Fibroblast of lung (primary cell): ENCODE data around the gene SERPINB1. TPM values are rescaled to one million over a fixed set of nuclear protein-coding genes. Genes with fewer than 3 reads are reported as not detected.

Experiments used
- DNase-seq, 2 donors: peaks; one replicate each; pipeline versions ENCODE4 v3.0.0 to v3.0.0-alpha.2; 2010; ENCODE audit warnings: low read depth in 2 of 2
- H2AFZ ChIP-seq: 2 replicates; pipeline ENCODE4 v1.5.1; 2012; ENCODE audit warnings: low read length, control low read depth, inconsistent platforms
- H3K27ac ChIP-seq: 2 replicates; pipeline ENCODE4 v1.5.1; 2011; ENCODE audit warnings: low read length, control low read depth; ENCODE audit not compliant: insufficient read depth
- H3K27me3 ChIP-seq: 2 replicates; pipeline ENCODE4 v1.5.1; 2011; ENCODE audit warnings: mild to moderate bottlenecking, low read length; ENCODE audit not compliant: control insufficient read depth, insufficient read depth
- H3K36me3 ChIP-seq: 2 replicates; pipeline ENCODE4 v1.5.1; 2011; ENCODE audit warnings: low read length; ENCODE audit not compliant: control insufficient read depth, insufficient read depth
- H3K4me1 ChIP-seq: 2 replicates; pipeline ENCODE4 v1.5.1; 2011; ENCODE audit warnings: low read length; ENCODE audit not compliant: control insufficient read depth, insufficient read depth; ENCODE audit errors: extremely low read depth
- H3K4me2 ChIP-seq: 2 replicates; pipeline ENCODE4 v1.5.1; 2011; ENCODE audit warnings: low read length, control low read depth; ENCODE audit not compliant: insufficient read depth; ENCODE audit errors: extremely low read depth
- H3K4me3 ChIP-seq, 4 experiments: fragments of 200-600 bp in 1 of 4; sonication (generic) in 1 of 4; replicated peaks in 1 of 4; 2 replicates each; pipeline ENCODE4 v1.5.1; 2011 to 2016; ENCODE audit warnings: low read length in 4 of 4, low read depth in 3 of 4, mild to moderate bottlenecking in 3 of 4, control low read depth in 2 of 4, inconsistent platforms in 1 of 4, mixed read lengths in 1 of 4; ENCODE audit not compliant: insufficient read depth in 1 of 4; ENCODE audit errors: control extremely low read depth in 1 of 4
- H3K79me2 ChIP-seq: 2 replicates; pipeline ENCODE4 v1.5.1; 2012; ENCODE audit warnings: mild to moderate bottlenecking, low read length, inconsistent platforms; ENCODE audit not compliant: control insufficient read depth, insufficient read depth
- H3K9ac ChIP-seq: 2 replicates; pipeline ENCODE4 v1.5.1; 2011; ENCODE audit warnings: mild to moderate bottlenecking, low read length, control low read depth; ENCODE audit not compliant: insufficient read depth
- H3K9me3 ChIP-seq: 2 replicates; pipeline ENCODE4 v1.5.1; 2012; ENCODE audit warnings: low read depth, low read length; ENCODE audit not compliant: control insufficient read depth, insufficient read depth
- H4K20me1 ChIP-seq: 2 replicates; pipeline ENCODE4 v1.5.1; 2011; ENCODE audit warnings: low read length; ENCODE audit not compliant: control insufficient read depth, insufficient read depth; ENCODE audit errors: extremely low read depth
- EZH2 ChIP-seq: IDR thresholded peaks from 2 replicates; pipeline ENCODE4 v1.5.1; 2012; ENCODE audit warnings: low read length, control low read depth, mild to moderate bottlenecking; ENCODE audit errors: missing control alignments
- polyA plus RNA-seq, 2 donors: library from polyadenylated mRNA; depleted of rRNA in 1 of 2; stranded (reverse) in 1 of 2; unstranded in 1 of 2; fragments of >200 nt; gene quantifications; 2 replicates each; pipeline ENCODE4 v1.2.1, GENCODE V29; 2011 to 2012; ENCODE audit warnings: missing spikeins in 1 of 2
- total RNA-seq: library from RNA; depleted of rRNA; stranded (reverse); fragments of >200 nt; gene quantifications from 2 replicates; pipeline ENCODE4 v1.2.1, GENCODE V29; 2014
- TF ChIP-seq, protein P1 (sequence below), 2 donors: IDR thresholded peaks in 1 of 2; conservative IDR thresholded peaks in 1 of 2; 1 replicate in 1 of 2; 2 replicates in 1 of 2; pipeline ENCODE4 v1.5.1; 2011 to 2012; ENCODE audit warnings: low read length in 2 of 2, control low read depth in 1 of 2, inconsistent platforms in 1 of 2, low read depth in 1 of 2, mild to moderate bottlenecking in 1 of 2

Gene SERPINB1
- total and polyA plus RNA-seq, 2 donors (not counting 1 experiment from before 2014, with no cell fraction given): 19.3 to 39.5 TPM

- no peak overlapping the region for H3K9ac ChIP-seq
- DNase-seq: no peak
- peak overlapping the region; percentile 77 for H2AFZ ChIP-seq
These were observed 17.6 kb upstream of the SERPINB1 start for GRCh38 chr6:2859185-2859700.

GRCh38 chr6:2857580-2858337, 16.1 kb upstream of the SERPINB1 start:
- Histone ChIP-seq H3K79me2 (no peaks in the 10 kb centered on the region), H3K36me3 (no peaks in the 10 kb centered on the region), H2AFZ (peak overlapping the region; percentile 85), H3K27ac (peak overlapping the region; percentile 39), H3K9me3 (no peaks in the 10 kb centered on the region), H3K9ac (no peak overlapping the region), H3K27me3 (no peaks in the 10 kb centered on the region), H3K4me3 (no peak overlapping the region), H3K4me1 (peaks cover 14% of the 10 kb centered on the region), H4K20me1 (no peaks in the 10 kb centered on the region), H3K4me2 (no peak overlapping the region)
- peak; percentile 70 to 84 for DNase-seq
- TF ChIP-seq, protein P1, sequence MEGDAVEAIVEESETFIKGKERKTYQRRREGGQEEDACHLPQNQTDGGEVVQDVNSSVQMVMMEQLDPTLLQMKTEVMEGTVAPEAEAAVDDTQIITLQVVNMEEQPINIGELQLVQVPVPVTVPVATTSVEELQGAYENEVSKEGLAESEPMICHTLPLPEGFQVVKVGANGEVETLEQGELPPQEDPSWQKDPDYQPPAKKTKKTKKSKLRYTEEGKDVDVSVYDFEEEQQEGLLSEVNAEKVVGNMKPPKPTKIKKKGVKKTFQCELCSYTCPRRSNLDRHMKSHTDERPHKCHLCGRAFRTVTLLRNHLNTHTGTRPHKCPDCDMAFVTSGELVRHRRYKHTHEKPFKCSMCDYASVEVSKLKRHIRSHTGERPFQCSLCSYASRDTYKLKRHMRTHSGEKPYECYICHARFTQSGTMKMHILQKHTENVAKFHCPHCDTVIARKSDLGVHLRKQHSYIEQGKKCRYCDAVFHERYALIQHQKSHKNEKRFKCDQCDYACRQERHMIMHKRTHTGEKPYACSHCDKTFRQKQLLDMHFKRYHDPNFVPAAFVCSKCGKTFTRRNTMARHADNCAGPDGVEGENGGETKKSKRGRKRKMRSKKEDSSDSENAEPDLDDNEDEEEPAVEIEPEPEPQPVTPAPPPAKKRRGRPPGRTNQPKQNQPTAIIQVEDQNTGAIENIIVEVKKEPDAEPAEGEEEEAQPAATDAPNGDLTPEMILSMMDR (conservative IDR thresholded peaks at IDR 0.05 in 1 of 2, IDR thresholded peaks at IDR 0.05 in 1 of 2; ENCODE audit: low read depth in 1 of 2, low read length in 2 of 2): no peak

More at GRCh38 chr6:2859185-2859700, 17.6 kb upstream of the SERPINB1 start:
- peaks cover 10% of the 10 kb centered on the region for H3K4me1 ChIP-seq
- H3K27ac ChIP-seq: no peak overlapping the region
- no peak overlapping the region for H3K4me3 ChIP-seq
- no peaks in the 10 kb centered on the region for H3K27me3 ChIP-seq
- no peak for TF ChIP-seq EZH2
- TF ChIP-seq, protein P1 (conservative IDR thresholded peaks at IDR 0.05 in 1 of 2, IDR thresholded peaks at IDR 0.05 in 1 of 2; ENCODE audit: low read depth in 1 of 2, low read length in 2 of 2): no peak
- no peaks in the 10 kb centered on the region for H3K9me3 ChIP-seq
- H4K20me1 ChIP-seq: no peaks in the 10 kb centered on the region
- H3K36me3 ChIP-seq: no peaks in the 10 kb centered on the region
- no peak overlapping the region for H3K4me2 ChIP-seq
- no peaks in the 10 kb centered on the region for H3K79me2 ChIP-seq

DNA sequence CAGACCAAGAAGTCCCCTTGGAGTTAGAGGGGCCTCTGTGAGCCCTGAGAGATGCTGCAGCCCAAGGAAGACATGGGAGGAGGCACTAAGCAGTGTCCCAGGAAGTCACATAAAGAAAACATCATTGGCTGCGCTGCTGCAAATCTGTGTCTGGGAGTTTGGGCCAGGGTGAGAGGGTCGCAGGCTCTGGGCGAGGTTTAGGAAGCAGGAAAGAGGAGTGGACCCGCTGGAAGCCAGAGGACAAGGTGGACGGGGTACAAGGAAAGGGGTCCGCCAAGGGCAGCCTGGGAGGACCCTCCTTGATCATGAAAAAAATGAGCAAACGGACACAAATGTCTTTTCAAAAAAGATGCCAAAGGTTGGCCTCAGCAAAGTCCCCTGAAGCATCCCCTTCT, 15.5 kb upstream of the SERPINB1 start:
- Histone ChIP-seq H3K9me3 (no peaks in the 10 kb centered on the region), H4K20me1 (no peaks in the 10 kb centered on the region), H3K27ac (no peak overlapping the region), H3K27me3 (no peaks in the 10 kb centered on the region), H3K36me3 (no peaks in the 10 kb centered on the region), H3K79me2 (no peaks in the 10 kb centered on the region), H3K4me1 (peaks cover 14% of the 10 kb centered on the region), H2AFZ (no peak overlapping the region), H3K4me2 (no peak overlapping the region), H3K4me3 (no peak overlapping the region), H3K9ac (no peak overlapping the region)
- TF ChIP-seq, protein P1 (conservative IDR thresholded peaks at IDR 0.05 in 1 of 2, IDR thresholded peaks at IDR 0.05 in 1 of 2; ENCODE audit: low read depth in 1 of 2, low read length in 2 of 2): no peak
- no peak for TF ChIP-seq EZH2
- no peak for DNase-seq
